GM23338 (cell line): ENCODE measurements around the gene PYDC2. TPM values are rescaled to one million over a fixed set of nuclear protein-coding genes. Genes with fewer than 3 reads are reported as not detected.

Source experiments
- ATAC-seq: fragments of 200-7000 bp; cut with Tn5 transposase; 3 replicates; pipeline ENCODE4 v1.9.1; 2020
- DNase-seq: peaks from one replicate; pipeline ENCODE4 v3.0.0-alpha.2; 2015; ENCODE audit warnings: low spot score
- H2AFZ ChIP-seq: fragments of 200-600 bp; sonication (generic); 2 replicates; pipeline ENCODE4 v1.8.0; 2016; ENCODE audit warnings: antibody characterized with exemption, mild to moderate bottlenecking, moderate library complexity
- H3F3A ChIP-seq: fragments of 200-600 bp; sonication (generic); replicated peaks from 2 replicates; pipeline ENCODE4 v1.8.0; 2017; ENCODE audit warnings: antibody characterized with exemption, mixed run types, low read depth
- H3K27ac ChIP-seq: fragments of 200-600 bp; sonication (generic); 2 replicates; pipeline ENCODE4 v1.6.1; 2016; ENCODE audit warnings: low read depth
- H3K27me3 ChIP-seq: fragments of 200-600 bp; sonication (generic); 2 replicates; pipeline ENCODE4 v1.8.0; 2016; ENCODE audit warnings: mild to moderate bottlenecking, mixed run types, moderate library complexity; ENCODE audit not compliant: insufficient read depth
- H3K36me3 ChIP-seq: fragments of 200-600 bp; sonication (generic); 2 replicates; pipeline ENCODE4 v1.8.0; 2016; ENCODE audit warnings: mild to moderate bottlenecking; ENCODE audit not compliant: insufficient read depth
- H3K4me1 ChIP-seq: fragments of 200-600 bp; sonication (generic); 2 replicates; pipeline ENCODE4 v1.8.0; 2016; ENCODE audit warnings: mild to moderate bottlenecking, moderate library complexity; ENCODE audit not compliant: insufficient read depth
- H3K4me2 ChIP-seq: fragments of 200-600 bp; sonication (generic); 2 replicates; pipeline ENCODE4 v1.7.1; 2017; ENCODE audit warnings: mixed run types
- H3K4me3 ChIP-seq: fragments of 200-600 bp; sonication (generic); 2 replicates; pipeline ENCODE4 v1.6.1; 2016; ENCODE audit warnings: mixed run types
- H3K79me2 ChIP-seq: fragments of 200-600 bp; sonication (generic); replicated peaks from 2 replicates; pipeline ENCODE4 v1.8.0; 2017; ENCODE audit warnings: mild to moderate bottlenecking; ENCODE audit not compliant: insufficient read depth
- H3K9me2 ChIP-seq: fragments of 200-600 bp; sonication (generic); 2 replicates; pipeline ENCODE4 v1.8.0; 2017; ENCODE audit not compliant: insufficient read depth
- H4K20me1 ChIP-seq: fragments of 200-600 bp; sonication (generic); replicated peaks from 2 replicates; pipeline ENCODE4 v1.8.0; 2017; ENCODE audit warnings: mild to moderate bottlenecking; ENCODE audit not compliant: insufficient read depth
- H3K27ac Mint-ChIP-seq: 2 replicates; pipeline ENCODE4 v1.8.0; 2020; ENCODE audit warnings: inconsistent platforms, mild to moderate bottlenecking, moderate library complexity, mixed read lengths
- H3K27me3 Mint-ChIP-seq: 3 replicates; pipeline ENCODE4 v1.8.0; 2022; ENCODE audit warnings: low read depth, mild to moderate bottlenecking, moderate library complexity, mixed read lengths, inconsistent platforms; ENCODE audit not compliant: insufficient read depth, poor library complexity
- H3K36me3 Mint-ChIP-seq: 3 replicates; pipeline ENCODE4 v1.8.0; 2021; ENCODE audit warnings: low read depth, mild to moderate bottlenecking, inconsistent platforms, moderate library complexity, mixed read lengths
- H3K4me1 Mint-ChIP-seq: 3 replicates; pipeline ENCODE4 v1.8.0; 2020; ENCODE audit warnings: mild to moderate bottlenecking, inconsistent platforms, mixed read lengths
- H3K4me3 Mint-ChIP-seq: 3 replicates; pipeline ENCODE4 v1.8.0; 2021; ENCODE audit warnings: moderate library complexity, mild to moderate bottlenecking, inconsistent platforms, mixed read lengths
- H3K9me3 Mint-ChIP-seq: 3 replicates; pipeline ENCODE4 v1.8.0; 2020; ENCODE audit warnings: moderate library complexity, mild to moderate bottlenecking, inconsistent platforms, mixed read lengths
- CREB1 ChIP-seq: fragments of 250-450 bp; sonication (Bioruptor Pico); IDR thresholded peaks from 2 replicates; pipeline ENCODE4 v1.5.0; 2020; ENCODE audit warnings: low read depth, mild to moderate bottlenecking, moderate library complexity
- CTCF ChIP-seq, 2 experiments: fragments of 200-600 bp in 1 of 2; sonication (generic) in 1 of 2; conservative IDR thresholded peaks; 2 replicates each; pipeline versions ENCODE4 v1.5.1 to v1.6.1; 2016 to 2017; ENCODE audit warnings: antibody characterized with exemption in 2 of 2, low read depth in 2 of 2, mild to moderate bottlenecking in 2 of 2, moderate library complexity in 1 of 2
- ETS1 ChIP-seq: IDR thresholded peaks from 2 replicates; pipeline ENCODE4 v1.6.1; 2016; ENCODE audit warnings: antibody characterized with exemption
- EZH2 ChIP-seq: fragments of 200-600 bp; sonication (generic); IDR thresholded peaks from one replicate; pipeline ENCODE4 v1.8.0; 2017; ENCODE audit warnings: antibody characterized with exemption, mild to moderate bottlenecking, low read depth; ENCODE audit not compliant: unreplicated experiment
- EZH2phosphoT487 ChIP-seq: fragments of 200-600 bp; sonication (generic); IDR thresholded peaks from one replicate; pipeline ENCODE4 v1.8.1; 2018; ENCODE audit warnings: antibody characterized with exemption; ENCODE audit not compliant: unreplicated experiment
- JUNB ChIP-seq: IDR thresholded peaks from one replicate; pipeline ENCODE4 v1.6.1; 2016; ENCODE audit warnings: antibody characterized with exemption; ENCODE audit not compliant: unreplicated experiment
- NANOG ChIP-seq: IDR thresholded peaks from 2 replicates; pipeline ENCODE4 v1.6.1; 2016; ENCODE audit warnings: antibody characterized with exemption, borderline replicate concordance
- POLR2AphosphoS5 ChIP-seq: IDR thresholded peaks from 2 replicates; pipeline ENCODE4 v1.6.1; 2016; ENCODE audit warnings: antibody characterized with exemption, low read depth
- REST ChIP-seq: IDR thresholded peaks from one replicate; pipeline ENCODE4 v1.6.1; 2018; ENCODE audit warnings: antibody characterized with exemption; ENCODE audit not compliant: unreplicated experiment
- STAT1 ChIP-seq: IDR thresholded peaks from one replicate; pipeline ENCODE4 v1.6.1; 2016; ENCODE audit warnings: antibody characterized with exemption; ENCODE audit not compliant: unreplicated experiment
- ZNF114 ChIP-seq: fragments of 250-450 bp; sonication (Bioruptor Pico); IDR thresholded peaks from 2 replicates; pipeline ENCODE4 v1.5.0; 2020; ENCODE audit warnings: mild to moderate bottlenecking, moderate library complexity
- ZNF331 ChIP-seq: fragments of 250-450 bp; sonication (Bioruptor Pico); IDR thresholded peaks from 2 replicates; pipeline ENCODE4 v1.5.0; 2020; ENCODE audit warnings: low read depth, mild to moderate bottlenecking, moderate library complexity
- ZNF462 ChIP-seq: fragments of 250-450 bp; sonication (Bioruptor Pico); IDR thresholded peaks from 2 replicates; pipeline ENCODE4 v1.5.0; 2020; ENCODE audit warnings: mild to moderate bottlenecking, moderate library complexity
- polyA plus RNA-seq: library from polyadenylated mRNA; unstranded; fragments of >200 nt; fragmentation: Nextera tagmentation; extraction: Ambion mirVana; gene quantifications from 2 replicates; pipeline ENCODE4 v1.2.1, GENCODE V29; 2016
- total RNA-seq: library from RNA; depleted of rRNA; stranded (reverse); fragments of >200 nt; shearing (Covaris generic); gene quantifications from 2 replicates; pipeline ENCODE4 v1.2.3, GENCODE V29; 2014

PYDC2 gene
- total and polyA plus RNA-seq, 2 experiments from 2014 or later: not detected

- Histone ChIP-seq H3K79me2 (no peaks in the 10 kb centered on the region), H3K9me2 (no peaks in the 10 kb centered on the region), H3K27me3 (no peaks in the 10 kb centered on the region), H3K4me2 (no peak overlapping the region), H3K27ac (no peak overlapping the region), H3K36me3 (no peaks in the 10 kb centered on the region), H2AFZ (no peak overlapping the region), H3K4me1 (no peaks in the 10 kb centered on the region), H3K4me3 (no peak overlapping the region), H3F3A (no peaks in the 10 kb centered on the region), H4K20me1 (no peaks in the 10 kb centered on the region)
- Mint-ChIP-seq H3K4me3 (no peak overlapping the region), H3K36me3 (no peaks in the 10 kb centered on the region), H3K9me3 (no peaks in the 10 kb centered on the region), H3K4me1 (peaks cover 2% of the 10 kb centered on the region; the same call in 2 of the 3 replicates), H3K27me3 (no peaks in the 10 kb centered on the region), H3K27ac (no peak overlapping the region)
- ATAC-seq (no peak), DNase-seq (no peak)
- TF ChIP-seq ZNF114 (CRISPR knock-in tag): no peak
- no peak for TF ChIP-seq EZH2phosphoT487
- no peak for TF ChIP-seq ZNF331 (CRISPR knock-in tag)
- no peak for TF ChIP-seq ETS1
- no peak for TF ChIP-seq EZH2
- TF ChIP-seq STAT1: no peak
- TF ChIP-seq CREB1 (CRISPR knock-in tag): no peak
- TF ChIP-seq POLR2AphosphoS5: no peak
- no peak for TF ChIP-seq REST
- TF ChIP-seq ZNF462 (CRISPR knock-in tag): no peak
- no peak for TF ChIP-seq CTCF (conservative IDR thresholded peaks at IDR 0.05; ENCODE audit: low read depth in 2 of 2)
- no peak for TF ChIP-seq JUNB
- TF ChIP-seq NANOG: no peak
These were observed 40.2 kb upstream of the PYDC2 start for GRCh38 chr3:191420771-191421170.
